Stimulated activated CD4-positive, alpha-beta T cell treated with anti-CD3 and anti-CD28 coated beads, Interleukin-12 subunit alpha, Interleukin-12 subunit beta, amount 100 ng/mL, for 24 hours (primary cell): Measurements from ENCODE around the gene HES4.
"Not testable (repeated sequence)": the region's sequence is repeated elsewhere in the genome, so short reads cannot be mapped to it uniquely, and the experiment has no call there.

Source experiments
- DNase-seq, 2 experiments: peaks; one replicate each; pipeline ENCODE4 v3.0.0-alpha.2; 2020; ENCODE audit warnings: low read depth in 2 of 2

The HES4 gene

DNA sequence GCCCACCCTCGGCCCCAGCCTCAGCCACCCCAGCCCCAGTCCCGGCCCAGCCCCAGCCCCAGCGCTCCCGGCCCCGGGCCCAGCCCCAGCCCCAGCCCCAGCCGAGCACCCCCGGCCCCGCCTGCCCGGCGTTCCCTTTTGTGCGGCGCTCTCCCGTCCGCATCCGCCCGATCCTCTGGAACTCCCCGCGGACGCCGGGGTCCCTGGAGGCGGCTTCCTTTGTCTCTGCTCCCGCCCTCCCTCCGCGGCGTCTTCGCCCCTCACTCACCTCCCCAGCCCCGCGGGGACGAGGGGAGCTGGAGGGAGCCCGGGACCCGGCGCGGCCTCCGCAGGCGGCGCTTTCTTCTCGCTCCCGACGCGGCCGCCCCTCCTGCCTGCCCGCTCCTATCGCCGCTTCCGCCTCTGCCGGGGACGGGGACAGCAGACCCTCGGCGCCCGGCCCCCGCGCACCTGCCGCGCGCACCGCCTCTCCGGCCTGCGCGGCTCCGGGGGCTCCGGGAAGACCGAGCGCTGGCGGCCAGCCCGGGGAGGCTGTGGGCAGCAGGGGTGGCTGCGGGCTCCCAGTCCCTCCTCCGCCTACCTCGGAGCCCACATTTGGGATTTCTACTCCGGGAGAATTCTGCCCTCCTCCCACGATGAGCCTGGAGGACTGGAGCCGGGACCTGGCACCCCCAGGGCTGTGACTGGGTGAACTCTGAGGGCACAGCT, 34.0 kb upstream of the HES4 start:
- no peak for DNase-seq

DNA sequence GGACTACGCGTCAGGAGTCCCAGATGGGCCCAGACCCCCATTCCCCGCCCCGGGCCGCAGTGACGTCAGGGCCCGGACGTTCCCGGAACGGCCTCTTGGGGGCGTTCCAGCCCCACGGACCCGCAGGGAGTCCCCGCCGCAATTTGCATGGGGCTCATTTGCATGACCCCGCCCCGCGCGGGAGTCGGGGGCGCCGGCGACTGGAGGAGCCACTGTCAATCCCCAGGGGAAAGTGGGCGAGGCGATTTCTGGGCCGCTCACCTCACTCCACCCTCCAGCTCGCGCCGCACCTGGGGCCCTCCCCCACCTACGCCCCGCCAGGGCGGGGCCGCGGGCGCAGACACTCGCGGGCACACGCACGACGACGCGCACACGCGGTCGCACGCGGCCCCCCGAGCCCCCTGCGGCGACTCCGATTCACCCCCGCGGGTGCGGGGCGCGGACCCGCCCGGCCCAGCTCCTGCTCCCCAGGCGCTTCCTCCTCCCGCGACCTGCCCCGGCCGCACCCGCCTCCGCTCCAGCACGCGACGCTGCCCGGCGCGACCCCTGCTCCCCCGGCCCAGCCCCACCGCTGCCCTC, 33.2 kb upstream of the HES4 start:
- peak; percentile 76 to 82 for DNase-seq

DNA sequence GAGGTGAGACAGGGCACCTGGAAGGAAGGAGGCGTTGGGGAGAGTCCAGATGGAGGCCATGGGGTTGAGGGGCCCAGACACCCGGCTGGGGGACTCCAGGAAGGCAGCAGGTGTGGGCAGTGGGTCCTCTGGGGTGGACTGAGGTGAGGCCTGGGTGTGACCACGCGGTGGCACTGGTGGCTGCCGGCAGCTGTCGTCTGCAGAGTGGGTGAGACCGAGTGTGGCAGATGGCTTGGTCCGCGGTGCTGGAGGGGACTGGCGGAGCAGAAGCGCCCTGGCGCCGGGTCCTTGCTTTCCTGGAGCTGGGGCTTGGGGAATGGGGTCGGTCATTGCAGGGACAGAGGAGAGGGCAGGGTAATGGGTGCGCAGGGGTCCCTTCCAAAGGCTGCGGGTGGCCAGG, 32.5 kb upstream of the HES4 start:
- DNase-seq, result no peak

DNA sequence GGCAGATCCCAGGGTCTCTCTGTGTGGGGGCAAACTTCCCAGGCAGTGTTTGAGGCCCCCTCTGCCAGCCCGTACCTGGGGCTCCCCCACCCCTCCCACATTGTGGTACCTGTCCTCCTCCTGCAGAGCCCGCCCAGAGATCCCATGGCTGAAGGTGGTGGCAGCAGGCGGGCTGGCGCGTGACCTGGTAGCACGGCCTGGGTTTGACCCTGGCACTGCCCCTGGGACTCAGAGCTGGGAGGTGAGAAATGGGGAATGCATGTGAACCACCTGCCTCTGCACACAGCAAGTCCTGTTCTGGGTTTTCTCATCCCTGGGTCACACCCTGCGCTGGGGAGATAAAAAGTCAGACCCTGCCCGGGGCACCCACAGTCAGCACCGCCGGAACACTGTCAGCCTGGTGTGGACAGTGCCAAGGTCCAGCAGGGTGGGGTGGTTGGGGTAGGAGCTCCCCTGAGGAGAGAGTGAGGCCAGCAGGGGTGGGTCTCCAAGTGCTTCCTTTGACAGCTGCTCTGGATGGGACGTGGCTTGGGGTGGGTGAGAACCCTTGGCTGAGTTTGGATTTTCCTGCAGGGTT, 31.9 kb upstream of the HES4 start:
- no peak for DNase-seq

DNA sequence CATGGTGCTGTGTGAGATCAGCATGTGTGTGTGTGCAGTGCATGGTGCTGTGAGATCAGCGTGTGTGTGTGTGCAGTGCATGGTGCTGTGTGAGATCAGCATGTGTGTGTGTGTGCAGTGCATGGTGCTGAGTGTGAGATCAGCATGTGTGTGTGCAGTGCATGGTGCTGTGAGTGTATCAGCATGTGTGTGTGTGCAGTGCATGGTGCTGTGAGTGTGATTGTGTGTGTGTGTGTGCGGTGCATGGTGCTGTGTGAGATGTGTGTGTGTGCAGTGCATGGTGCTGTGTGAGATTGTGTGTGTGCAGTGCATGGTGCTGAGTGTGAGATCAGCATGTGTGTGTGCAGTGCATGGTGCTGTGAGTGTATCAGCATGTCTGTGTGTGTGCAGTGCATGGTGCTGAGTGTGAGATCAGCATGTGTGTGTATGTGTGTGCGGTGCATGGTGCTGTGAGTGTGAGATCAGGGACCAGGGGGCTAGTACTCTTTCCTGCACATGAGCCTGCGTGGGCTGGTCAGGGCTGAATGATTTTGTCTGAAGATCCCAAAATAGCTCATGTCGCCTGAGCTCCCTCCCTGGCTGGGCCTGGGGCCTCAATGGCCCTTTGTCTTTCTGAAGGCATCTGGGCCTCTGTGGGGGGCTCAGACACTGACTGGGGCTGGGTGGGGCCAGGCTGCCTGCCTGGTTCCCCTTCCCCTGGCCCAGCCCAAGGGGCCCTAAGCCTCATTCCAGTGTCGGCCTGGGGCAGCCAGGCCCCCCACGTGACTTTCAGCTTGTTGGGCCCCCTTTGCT, 31.2 kb upstream of the HES4 start:
- not testable (repeated sequence) for DNase-seq

DNA sequence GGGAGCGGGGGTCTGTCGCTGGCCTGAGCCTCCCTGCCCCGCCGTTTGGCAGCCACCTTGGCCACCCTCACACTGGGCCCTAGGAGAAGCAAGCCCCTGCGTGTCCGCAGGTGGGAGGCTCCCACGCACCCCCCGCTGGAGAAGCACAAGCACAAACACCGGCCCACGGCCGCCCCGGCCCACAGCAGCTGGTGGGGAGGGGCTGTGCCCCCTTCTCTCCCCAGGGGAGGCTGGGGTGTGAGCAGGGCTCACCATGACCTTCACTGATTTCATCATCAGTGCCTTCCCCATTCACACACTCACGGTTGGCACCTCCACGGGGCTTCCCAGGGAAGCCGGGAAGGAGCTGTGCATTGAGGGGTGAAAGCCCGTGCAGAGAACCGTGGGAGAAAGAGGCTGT, 27.9 kb upstream of the HES4 start:
- DNase-seq, result no peak

DNA sequence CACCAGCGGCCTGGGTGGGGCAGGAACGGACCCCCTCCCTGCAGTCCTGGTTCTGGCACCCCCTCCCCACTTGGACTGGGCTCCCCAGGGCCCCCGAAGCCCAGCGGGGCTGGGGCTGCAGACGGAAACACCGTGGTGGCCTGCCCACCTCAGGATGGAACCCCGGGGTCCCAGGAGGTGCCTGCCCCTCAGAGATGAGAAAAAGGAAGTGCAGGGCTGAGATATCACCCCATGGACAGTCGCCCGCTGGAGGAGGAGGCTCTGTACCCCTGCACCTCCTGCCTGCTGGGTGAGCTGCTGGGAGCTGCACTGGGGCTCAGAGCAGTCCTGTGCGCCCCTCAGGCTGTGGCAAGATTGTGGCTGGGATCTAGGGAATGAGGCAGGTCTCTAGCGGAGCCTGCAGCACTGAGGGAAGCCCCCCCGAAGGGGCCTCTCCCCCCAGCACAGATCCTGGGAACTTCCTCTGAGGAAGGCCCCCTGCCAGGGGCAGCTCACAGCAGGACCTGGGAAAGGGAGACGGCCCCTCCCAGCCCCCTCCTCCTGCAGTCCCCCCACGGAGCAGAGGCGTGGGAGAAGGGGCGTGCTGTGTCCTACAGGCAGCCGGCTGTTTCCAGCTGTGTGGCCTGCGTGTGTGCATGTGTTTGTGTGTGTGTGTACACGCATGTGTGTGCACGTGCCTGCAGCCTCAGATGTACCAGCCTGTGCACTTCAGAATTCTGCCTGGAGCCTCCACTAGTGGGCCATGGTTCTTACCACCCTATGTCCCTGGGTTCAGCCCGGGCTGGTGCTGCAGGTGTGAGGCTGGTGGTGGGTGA, 26.9 kb upstream of the HES4 start:
- no peak for DNase-seq

DNA sequence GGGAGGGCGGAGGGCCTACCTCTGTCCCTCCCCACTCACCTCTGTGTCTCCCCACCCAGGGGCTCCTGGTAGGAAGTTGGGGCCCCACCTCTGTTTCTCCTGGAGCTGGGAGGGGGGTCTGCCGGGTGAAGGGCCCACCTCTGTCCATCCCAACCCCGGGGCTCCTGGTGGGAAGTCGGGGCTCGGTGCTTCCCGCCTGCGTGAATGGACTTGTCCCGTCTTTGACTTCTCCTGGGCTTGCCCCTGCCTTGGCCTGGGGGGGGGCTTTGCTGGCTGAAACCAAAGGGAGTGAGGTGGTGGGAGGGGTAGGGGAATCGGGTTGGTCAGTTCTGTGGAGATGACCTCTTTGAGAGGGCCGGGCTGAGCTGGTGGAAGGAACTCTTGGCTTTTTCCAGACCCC, 25.8 kb upstream of the HES4 start:
- DNase-seq, result no peak

DNA sequence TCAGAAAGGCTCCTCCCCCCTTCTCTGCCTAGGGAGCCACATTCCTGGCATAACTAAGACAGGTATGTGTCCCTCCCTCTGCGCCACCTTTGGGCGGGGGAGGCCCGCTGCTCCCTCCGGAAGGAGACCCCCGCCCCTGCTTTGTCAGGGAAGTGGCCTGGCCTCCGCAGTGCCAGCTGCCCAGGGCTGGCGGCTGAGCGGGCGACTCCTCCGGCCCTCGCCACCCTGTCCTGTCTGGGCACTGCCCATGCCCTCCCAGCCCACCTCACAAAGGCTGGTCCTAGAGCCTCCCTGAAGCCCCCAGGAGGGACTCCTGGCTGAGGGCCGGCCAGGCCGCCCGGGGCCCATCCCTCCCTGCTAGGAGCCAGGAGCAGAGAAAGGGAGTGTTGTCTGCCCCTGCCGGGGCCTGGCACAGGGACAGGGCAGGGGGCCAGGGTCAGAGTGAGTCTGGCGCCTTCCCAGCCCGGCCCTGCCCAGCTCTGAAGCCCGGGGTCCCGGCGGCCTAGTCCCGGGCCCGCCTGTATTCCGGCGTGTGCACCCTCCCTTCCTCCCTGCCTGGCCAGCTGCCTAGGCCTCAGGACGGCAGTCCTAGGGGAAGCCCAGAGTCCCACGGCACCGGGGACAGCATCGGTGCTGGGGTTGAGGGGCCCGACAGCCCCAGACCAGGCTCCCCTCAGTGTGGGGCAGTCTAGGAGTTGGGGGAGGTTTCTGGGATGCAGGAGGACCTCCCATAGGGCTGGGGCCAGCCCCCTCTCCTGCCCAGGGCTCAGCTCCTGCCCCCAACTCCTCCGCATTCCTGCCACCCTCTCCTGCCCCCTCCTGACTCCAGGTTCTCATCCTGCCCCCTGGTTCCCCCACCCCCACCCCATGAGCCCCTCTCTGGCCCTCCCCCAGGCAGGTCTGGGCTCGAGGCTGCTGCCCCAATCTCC, 25.1 kb upstream of the HES4 start:
- no peak for DNase-seq

DNA sequence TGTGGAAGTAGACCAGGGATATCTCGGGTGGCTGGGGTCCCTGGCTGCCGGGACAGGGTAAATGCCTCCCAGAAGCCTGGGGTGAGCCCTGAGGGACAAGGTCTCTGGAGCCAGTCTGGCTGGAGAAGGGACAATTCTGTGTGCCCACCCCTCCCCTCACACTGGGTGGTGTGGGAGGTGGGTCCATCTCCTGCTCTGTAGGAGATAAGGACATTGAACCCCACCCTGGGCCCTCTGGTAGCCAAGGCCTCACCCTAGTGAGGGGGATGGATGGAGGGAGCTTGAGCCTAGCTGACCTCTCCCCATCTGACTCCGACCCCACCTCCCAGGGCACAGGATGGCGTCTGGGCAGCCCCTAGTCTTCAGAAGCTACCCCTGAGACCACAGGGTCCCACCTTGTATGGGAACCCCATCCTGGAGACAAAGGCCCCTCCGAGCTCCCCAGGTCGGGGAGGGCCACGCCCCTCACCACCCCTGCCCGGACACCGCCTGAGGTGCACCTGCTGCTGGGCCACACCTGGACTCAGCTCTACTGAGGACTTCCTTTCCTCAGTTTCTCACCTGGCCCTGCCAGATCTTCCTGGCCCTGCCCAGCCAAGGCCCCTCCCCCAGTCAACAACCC, 24.4 kb upstream of the HES4 start:
- no peak for DNase-seq

DNA sequence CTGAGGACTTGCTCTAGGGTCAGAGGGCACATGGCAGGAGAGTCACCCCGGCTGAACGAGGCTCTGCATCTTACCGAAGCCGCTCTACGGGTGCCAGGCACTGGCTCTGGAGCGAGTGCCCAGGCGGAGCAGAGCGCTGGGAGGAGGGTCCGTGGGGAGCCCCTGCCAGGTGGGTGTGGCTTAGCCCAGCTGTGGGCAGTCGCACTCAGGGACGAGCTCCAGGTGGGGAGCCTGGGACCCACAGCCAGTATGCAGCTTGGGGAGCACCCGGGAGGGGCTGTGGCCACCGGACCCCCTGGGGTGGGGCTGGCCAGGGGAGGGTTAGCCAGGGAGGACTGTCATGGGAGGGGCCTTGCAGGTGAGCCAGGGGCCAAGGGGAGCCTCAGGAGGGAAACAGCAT, 23.8 kb upstream of the HES4 start:
- DNase-seq, result no peak

DNA sequence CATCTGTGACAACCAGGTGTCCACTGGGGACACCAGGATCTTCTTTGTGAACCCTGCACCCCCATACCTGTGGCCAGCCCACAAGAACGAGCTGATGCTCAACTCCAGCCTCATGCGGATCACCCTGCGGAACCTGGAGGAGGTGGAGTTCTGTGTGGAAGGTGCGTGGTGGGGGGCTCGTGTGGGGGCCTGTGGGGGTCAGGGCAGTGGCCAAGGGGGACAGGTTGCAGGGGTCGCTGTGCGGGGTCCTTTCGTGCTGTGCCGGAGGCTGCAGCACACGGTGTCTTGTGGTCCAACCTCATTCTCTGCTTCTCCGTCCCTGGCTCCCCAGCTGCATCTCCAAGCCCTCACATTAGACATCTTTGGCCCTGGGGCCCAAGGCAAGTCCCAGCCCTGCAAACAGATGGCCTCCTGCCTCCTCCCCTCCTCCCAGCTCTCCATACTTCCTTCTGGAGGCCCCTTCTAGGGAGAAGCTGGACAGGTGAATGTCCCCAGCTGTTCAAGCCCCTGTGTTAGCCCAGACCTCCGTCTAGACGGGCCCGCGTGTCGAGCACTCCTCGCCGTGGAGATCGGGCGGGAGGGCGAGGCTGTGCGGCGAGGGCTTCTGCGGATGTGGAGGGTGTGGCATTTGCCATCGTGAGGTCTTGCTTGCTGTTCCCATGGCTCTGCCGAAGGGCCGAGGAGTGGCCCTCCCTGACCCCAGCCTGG, 22.6 kb upstream of the HES4 start:
- DNase-seq, result no peak

DNA sequence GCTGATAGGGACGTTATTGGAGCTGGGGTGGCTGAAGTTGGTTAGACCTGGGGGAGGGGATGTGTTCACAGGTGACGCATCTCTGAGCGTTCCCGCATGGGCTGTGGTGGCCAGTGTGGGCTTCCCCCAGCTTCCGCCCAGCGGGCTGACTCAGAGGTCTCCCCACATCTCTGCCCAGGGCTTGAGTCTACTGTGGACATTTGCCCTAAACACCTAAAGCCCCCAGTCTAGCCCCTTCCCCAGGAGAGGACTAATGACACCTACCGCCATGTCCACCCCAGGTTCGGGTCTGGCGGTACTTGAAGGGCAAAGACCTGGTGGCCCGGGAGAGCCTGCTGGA, 22.0 kb upstream of the HES4 start:
- no peak for DNase-seq

DNA sequence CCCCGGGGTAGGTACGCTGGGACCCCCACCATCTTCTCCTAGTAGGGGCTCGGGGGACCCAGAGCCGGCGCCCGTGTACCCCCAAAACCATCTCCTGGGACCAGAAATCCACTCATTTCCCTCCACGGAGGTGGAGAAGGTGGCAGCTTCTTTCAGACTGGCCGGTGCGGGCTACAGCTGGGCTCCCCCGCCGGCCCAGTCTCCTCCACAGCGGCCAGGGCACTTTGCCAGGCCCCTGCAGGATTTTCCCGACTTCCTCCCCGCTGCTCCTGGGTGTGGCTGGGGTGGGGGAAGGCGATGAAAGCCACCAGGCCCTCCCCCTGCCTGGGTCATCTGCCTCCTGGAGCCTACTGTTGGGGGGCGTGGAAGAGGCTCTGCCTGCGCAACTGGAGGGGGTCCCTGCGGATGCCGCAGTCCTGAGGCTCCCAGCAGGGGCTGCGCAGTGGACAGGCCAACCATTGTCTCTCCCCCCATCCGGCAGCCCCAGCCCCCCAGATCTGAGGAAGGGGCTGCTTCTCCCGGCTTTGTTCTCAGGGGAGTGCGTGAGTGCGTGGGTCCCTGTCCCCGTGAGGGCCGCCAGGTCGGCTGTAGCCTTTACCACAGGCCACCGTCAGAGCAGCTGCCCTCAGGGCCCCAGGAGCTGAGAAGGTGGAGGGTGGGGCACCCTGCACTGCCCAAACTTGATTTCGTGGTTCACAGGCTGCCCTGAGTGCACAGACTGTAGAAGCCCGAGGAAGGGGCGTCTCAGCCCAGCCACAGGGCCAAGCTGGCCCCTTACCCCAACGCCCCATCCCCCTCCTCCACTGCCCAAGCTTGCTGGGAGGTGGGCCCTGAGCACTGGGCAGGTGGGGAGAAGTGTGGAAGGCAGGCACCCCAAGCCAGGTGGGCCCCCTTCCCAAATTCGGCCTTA, 21.4 kb upstream of the HES4 start:
- no peak for DNase-seq

DNA sequence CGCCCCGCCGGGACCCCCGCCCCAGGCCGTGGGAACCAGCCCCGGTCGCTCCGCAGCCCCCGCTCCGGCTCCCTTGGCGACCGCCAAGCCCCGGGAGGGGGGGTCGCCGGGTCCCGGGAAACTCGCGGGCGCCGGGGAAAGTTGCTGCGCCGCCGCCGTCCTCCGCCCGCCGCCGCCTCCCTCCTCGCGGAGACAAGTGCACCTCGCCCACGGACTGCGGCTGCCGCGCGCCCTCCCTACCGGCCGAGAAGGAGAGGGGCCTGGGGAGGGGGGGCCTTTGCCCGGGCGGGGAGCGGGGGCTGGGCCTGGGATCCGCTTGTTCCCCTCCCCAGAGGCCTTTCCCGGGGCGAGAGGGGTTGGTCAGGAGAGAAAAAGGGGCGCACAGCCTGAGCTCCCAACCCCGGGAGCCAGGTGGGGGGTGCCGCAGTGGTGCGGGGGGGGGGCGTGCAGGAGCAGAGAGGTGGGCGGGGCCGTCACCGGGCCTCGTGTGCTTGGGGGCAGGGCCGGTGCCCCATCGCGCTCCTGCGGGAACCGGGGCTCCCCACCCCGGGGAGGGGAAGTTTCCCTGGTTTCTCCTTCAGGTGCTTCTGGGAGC, 20.6 kb upstream of the HES4 start:
- DNase-seq, result no peak

DNA sequence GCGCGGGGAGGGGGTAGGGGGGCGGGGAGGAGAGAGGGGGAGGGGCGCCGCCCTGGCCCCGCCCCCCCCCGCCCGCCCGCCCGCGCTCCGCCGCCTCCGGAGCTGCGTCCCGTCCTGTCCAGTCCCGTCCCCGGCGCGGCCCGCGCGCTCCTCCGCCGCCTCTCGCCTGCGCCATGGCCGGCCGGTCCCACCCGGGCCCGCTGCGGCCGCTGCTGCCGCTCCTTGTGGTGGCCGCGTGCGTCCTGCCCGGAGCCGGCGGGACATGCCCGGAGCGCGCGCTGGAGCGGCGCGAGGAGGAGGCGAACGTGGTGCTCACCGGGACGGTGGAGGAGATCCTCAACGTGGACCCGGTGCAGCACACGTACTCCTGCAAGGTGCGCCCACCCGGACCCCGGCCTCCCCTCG, 20.1 kb upstream of the HES4 start, which contains the start of gene AGRN:
Gene AGRN, plus strand, starts transcription at position 121 of the 405 bp plus-strand sequence. Its CDS starts 53 bp downstream, at position 174.
- no peak for DNase-seq

DNA sequence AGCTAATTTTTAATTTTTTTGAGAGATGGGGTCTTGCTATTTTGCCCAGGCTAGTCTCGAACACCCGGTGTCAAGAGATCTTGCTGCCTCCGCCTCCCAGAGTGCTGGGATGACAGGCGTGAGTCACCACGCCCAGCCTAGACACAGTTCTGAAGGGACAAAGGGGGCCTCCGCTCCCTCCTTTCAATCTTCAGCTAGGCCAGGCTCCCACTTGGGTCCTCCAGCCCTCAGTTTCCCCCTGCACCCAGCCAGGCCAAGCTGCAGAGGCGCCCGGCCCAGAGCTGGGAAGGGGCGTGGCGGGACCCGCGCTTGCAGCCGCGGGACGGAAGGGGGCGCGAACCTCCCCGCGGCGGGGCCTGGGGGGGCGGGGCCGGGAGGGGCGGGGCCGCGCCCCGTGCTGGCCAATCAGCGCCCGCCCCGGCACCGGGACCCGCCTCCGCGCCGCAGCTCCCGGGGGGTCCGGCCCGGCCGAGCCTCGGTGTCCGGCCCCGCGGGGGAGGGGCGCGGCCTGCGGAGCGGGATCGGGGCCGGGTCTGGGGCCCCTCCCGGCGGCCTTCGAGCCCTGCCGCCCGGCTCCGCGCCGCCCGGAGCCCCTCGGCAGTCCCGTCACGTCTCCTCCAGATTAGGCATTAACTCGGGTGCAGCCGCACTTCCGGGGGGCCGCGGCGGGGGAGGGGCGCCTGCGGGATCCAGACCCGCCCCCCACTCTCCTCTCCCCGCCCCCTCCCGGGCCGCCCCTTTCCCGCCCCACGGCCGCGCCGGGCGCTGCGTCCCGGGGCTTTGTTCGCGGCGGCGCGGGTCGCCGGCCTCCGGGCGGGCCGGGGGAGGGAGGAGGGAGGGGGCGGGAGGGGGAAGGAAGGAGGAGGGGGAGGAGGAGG, 19.5 kb upstream of the HES4 start:
- DNase-seq, result peak; percentile 53 to 69
